HG02588 (cell line): ENCODE measurements around the gene R3HDM2.

Source experiments
- ATAC-seq: cut with Tn5 transposase; IDR thresholded peaks from one replicate; pipeline ENCODE4 v1.9.1; 2021; ENCODE audit warnings: mild to moderate bottlenecking, moderate library complexity; ENCODE audit not compliant: unreplicated experiment

R3HDM2 gene

GRCh38 chr12:57273516-57273915 is 157.3 kb downstream of the R3HDM2 start:
- ATAC-seq: no peak

DNA sequence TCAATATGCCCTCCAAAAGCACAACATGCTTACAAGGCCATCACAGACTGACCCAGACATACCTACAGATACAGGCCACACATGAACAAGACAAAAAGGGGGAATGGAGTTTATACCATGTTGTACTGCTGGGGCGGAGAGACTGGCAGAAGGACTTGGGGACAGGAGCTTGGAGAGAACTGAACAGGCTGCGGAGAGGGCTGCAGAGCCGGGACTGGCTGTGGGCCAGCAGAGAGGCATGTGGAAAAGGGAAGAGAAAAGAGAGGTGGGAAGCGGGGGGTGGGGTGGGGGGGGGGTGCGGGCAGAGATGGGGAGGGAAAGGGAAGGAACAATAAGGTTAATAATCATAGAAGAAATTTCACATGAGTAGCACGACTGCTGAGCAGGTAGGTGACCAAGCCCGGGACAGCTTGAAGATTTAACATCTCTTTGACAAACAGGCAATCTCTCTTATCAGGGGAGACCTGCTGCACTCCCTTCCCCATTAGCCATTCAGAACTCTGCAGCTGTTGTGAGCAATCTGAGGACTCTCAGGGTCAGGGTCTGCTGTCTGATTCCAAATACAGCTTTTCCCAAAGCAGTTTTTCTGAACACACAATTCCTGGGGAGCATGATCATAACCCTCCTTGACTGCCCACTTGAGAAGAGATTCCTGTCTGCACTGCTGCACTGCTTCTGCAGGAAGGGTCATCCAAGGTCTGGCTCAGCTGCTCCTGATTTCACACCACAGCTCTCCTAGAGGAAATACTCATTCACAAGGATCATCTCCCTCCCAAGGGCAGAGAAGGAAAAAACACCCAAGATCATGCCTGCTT is 158.3 kb downstream of the R3HDM2 start:
- ATAC-seq: no peak

DNA sequence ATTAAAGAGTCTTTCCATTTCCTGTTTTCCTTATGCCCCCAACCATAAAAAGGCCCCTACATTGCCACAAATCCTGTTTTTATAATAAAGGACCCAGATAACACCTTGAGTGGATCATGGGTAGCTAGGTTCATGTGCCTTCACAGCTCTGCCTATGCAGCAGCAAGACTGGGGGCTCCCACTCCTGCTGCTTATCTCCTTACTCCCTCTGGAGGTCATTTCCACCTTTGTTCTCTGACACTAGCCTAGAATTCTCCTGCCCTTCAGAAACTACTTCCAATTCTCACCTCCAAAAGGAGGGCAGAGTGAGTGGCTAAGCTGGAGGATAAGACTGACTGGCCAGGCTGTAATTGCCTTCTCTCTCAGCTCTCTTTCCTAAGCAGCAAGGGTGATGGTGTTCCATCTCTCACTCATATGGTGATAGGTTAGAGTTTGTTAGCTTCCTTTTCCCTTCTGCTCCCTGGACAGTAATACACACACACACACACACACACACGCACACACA is 159.8 kb downstream of the R3HDM2 start:
- no peak for ATAC-seq

- ATAC-seq: no peak
Measured at GRCh38 chr12:57268264-57268663, 162.6 kb downstream of the R3HDM2 start.

DNA sequence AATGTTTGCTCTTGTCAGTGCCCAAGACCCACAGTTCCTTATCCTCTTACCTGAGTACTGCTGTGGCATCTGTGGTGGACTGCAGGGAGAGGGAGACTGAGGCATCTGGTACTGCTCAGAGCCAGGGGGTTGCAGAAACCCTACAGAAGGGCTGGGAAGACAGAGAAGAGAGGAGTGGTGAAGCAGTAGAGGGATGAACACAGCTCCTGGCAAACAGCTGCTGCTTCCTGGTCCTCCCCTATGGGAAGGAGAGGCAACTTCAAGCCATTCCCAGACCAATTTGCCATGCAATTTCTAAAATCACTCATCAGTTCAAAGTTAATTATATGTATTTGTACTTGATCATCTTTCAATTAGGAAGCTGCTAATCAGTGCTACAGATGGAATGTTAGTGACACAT is 164.2 kb downstream of the R3HDM2 start:
- ATAC-seq: no peak

- no peak for ATAC-seq
Measured at GRCh38 chr12:57263096-57263495, 167.7 kb downstream of the R3HDM2 start.

- no peak for ATAC-seq
Measured at GRCh38 chr12:57262126-57262822, 168.6 kb downstream of the R3HDM2 start.

DNA sequence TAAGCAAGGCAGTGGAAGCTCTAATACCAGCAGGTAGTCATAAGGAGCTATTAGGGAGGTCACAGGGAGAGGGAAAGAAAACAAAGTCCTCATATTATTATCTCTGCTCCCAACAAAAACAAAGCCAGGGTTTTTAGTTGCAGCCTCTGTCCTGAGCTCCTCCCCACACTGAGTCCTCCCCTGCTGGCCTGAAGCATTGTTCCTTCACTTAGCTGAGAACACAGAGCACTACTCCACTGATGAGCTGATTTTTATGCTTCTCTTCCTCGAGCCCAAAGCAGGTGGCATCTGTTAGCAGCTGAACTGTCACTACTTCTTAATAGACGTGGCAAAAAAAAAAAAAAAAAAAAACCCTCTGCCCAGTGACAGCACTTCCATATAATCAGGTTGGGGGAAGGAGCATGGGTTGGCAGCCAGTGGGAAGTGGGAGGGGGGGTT is 169.4 kb downstream of the R3HDM2 start:
- ATAC-seq: no peak

GRCh38 chr12:57260366-57260765 is 170.5 kb downstream of the R3HDM2 start:
- no peak for ATAC-seq

- ATAC-seq: no peak
Measured at GRCh38 chr12:57258977-57259970, 171.6 kb downstream of the R3HDM2 start.

DNA sequence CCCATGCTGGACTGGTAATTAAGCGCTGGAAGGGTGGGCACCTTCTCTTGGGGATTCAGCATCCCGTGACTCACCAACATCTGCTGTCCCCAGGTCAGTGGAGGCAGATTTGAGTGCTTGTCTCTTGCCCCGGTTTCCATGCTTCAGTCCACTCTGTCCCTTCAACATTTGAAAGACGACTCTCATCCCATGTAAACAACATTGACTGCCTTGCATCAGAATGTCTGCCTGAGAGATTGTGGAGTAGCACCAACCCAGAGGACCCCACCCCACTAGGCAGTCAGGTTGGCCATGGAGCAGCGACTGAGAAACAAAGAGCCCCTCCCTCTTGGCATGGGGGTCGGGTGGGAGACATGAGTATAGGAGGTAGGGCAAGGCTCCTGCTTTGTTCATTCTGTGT is 174.9 kb downstream of the R3HDM2 start:
- ATAC-seq: no peak

GRCh38 chr12:57254506-57255280 is 176.2 kb downstream of the R3HDM2 start:
- ATAC-seq: no peak

GRCh38 chr12:57250956-57251355 is 179.9 kb downstream of the R3HDM2 start, which contains the start of gene STAC3:
STAC3 (minus strand) TSS chr12:57251187; CDS start chr12:57249636, 1,551 bp downstream.
- no peak for ATAC-seq

GRCh38 chr12:57250541-57250940 is 180.3 kb downstream of the R3HDM2 start:
- ATAC-seq: no peak

DNA sequence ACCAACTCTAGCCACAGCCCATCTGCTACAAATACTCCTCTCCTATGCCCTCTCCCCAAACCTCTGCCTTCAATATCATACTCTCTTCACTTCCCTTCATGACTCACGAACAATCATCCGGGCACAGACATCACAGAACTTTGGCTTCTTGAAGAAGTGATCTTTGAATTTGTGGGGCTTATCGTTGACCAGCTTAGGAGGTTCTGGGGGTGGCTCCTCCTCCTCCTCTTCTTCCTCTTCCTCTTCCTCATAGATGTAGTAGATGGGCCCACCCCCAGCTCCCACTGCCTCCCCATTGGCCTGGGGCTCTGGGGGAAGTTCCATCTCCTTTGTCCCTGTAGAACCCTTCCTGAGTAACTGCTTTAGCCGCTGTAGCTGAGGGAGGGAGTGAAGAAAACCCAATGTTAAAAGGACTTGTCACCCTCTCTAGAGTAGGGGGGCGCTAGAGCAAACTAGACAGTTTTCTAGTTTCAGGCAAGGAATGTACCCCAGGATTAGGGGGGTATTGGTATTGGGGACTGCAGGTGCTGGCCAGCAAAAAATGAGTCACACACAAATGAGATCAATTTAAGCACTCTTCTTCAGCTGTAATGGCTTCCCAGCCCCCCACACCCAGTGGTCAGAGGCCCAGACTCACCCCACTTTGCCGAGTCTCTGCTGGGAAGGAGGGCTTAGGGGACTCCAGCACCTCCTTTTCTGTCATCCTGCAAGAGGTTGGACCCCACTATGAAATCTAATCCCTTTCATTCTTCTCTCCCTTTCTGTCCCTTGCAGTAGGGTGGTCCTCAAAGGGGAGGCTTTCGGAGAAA is 181.7 kb downstream of the R3HDM2 start:
- no peak for ATAC-seq

DNA sequence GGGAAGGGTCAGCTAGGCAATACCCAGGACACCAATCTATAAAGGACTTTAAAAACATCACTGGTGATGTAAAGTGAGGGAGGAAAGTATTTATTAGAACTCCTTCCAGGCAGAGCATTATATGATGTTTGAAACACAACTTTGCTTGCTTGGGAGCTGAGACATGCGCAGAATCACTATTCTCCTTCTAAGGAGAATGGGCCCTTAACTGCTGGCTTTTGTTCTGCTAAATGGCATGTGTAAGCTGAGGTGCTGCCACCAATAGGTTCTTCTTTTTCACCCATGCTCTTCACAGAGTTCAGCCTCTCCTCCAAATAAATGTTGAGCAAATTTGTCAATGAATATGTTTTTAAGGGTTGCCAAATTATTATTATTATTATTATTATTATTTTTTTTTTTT is 183.8 kb downstream of the R3HDM2 start:
- no peak for ATAC-seq

- ATAC-seq: no peak
Measured at GRCh38 chr12:57244312-57244696, 186.5 kb downstream of the R3HDM2 start.

GRCh38 chr12:57243521-57244311 is 187.1 kb downstream of the R3HDM2 start:
- no peak for ATAC-seq
